H9 (cell line): ENCODE measurements around the gene OR2S2. TPM values are rescaled to one million over a fixed set of nuclear protein-coding genes. Genes with fewer than 3 reads are reported as not detected.

Experiments
- DNase-seq: peaks from one replicate; pipeline ENCODE4 v3.0.0-alpha.2; 2017
- H2AFZ ChIP-seq: one replicate; pipeline ENCODE4 v1.6.1; 2013; ENCODE audit warnings: mild to moderate bottlenecking, low read length, control low read depth, moderate library complexity
- H2AK5ac ChIP-seq: 2 replicates; pipeline ENCODE4 v1.6.1; 2013; ENCODE audit warnings: low read length, control low read depth, mixed read lengths; ENCODE audit not compliant: insufficient read length
- H2BK120ac ChIP-seq: one replicate; pipeline ENCODE4 v1.6.1; 2013; ENCODE audit warnings: low read depth, mild to moderate bottlenecking, low read length, control low read depth, inconsistent platforms; ENCODE audit not compliant: poor library complexity, severe bottlenecking
- H2BK12ac ChIP-seq: 2 replicates; pipeline ENCODE4 v1.6.1; 2013; ENCODE audit warnings: low read length, control low read depth, mixed read lengths, low read depth; ENCODE audit not compliant: insufficient read length
- H2BK15ac ChIP-seq: 2 replicates; pipeline ENCODE4 v1.6.1; 2013; ENCODE audit warnings: low read depth, low read length, control low read depth
- H2BK20ac ChIP-seq: one replicate; pipeline ENCODE4 v1.6.1; 2013; ENCODE audit warnings: low read depth, mild to moderate bottlenecking, low read length, control low read depth, inconsistent platforms; ENCODE audit not compliant: poor library complexity, severe bottlenecking
- H2BK5ac ChIP-seq: 2 replicates; pipeline ENCODE4 v1.6.1; 2013; ENCODE audit warnings: low read length, control low read depth, mixed read lengths; ENCODE audit not compliant: insufficient read length
- H3K14ac ChIP-seq: 2 replicates; pipeline ENCODE4 v1.6.1; 2013; ENCODE audit warnings: low read length, control low read depth; ENCODE audit not compliant: insufficient read depth
- H3K18ac ChIP-seq: 2 replicates; pipeline ENCODE4 v1.6.1; 2013; ENCODE audit warnings: low read depth, mild to moderate bottlenecking, mixed read lengths, low read length, control low read depth; ENCODE audit not compliant: insufficient read length
- H3K23ac ChIP-seq: 2 replicates; pipeline ENCODE4 v1.6.1; 2013; ENCODE audit warnings: low read length, control low read depth, mixed read lengths, low read depth; ENCODE audit not compliant: insufficient read length
- H3K23me2 ChIP-seq: 2 replicates; pipeline ENCODE4 v1.6.1; 2013; ENCODE audit warnings: low read depth, mild to moderate bottlenecking, mixed read lengths, low read length, control low read depth; ENCODE audit not compliant: insufficient read length, poor library complexity, severe bottlenecking
- H3K27ac ChIP-seq: 2 replicates; pipeline ENCODE4 v1.5.1; 2013; ENCODE audit warnings: low read length, control low read depth, mixed read lengths, low read depth; ENCODE audit not compliant: insufficient read length
- H3K27me3 ChIP-seq: 2 replicates; pipeline ENCODE4 v1.6.1; 2013; ENCODE audit warnings: low read length, control low read depth, inconsistent platforms; ENCODE audit not compliant: insufficient read depth
- H3K4ac ChIP-seq: 2 replicates; pipeline ENCODE4 v1.6.1; 2013; ENCODE audit warnings: low read depth, mild to moderate bottlenecking, control low read depth, inconsistent platforms, low read length, moderate library complexity
- H3K4me1 ChIP-seq: 2 replicates; pipeline ENCODE4 v1.6.1; 2013; ENCODE audit warnings: low read length, control low read depth, inconsistent platforms; ENCODE audit not compliant: insufficient read depth
- H3K4me2 ChIP-seq: 2 replicates; pipeline ENCODE4 v1.6.1; 2013; ENCODE audit warnings: low read length, control low read depth, mixed read lengths; ENCODE audit not compliant: insufficient read length, insufficient read depth
- H3K56ac ChIP-seq: 2 replicates; pipeline ENCODE4 v1.6.1; 2013; ENCODE audit warnings: low read depth, mild to moderate bottlenecking, mixed read lengths, low read length, control low read depth; ENCODE audit not compliant: insufficient read length
- H3K79me1 ChIP-seq: 2 replicates; pipeline ENCODE4 v1.6.1; 2013; ENCODE audit warnings: low read depth, mild to moderate bottlenecking, moderate library complexity, low read length, control low read depth, inconsistent platforms; ENCODE audit not compliant: insufficient read depth, poor library complexity, severe bottlenecking
- H3K79me2 ChIP-seq: 2 replicates; pipeline ENCODE4 v1.6.1; 2013; ENCODE audit warnings: low read length, control low read depth, inconsistent platforms; ENCODE audit not compliant: insufficient read depth
- H3K9ac ChIP-seq: 2 replicates; pipeline ENCODE4 v1.6.1; 2013; ENCODE audit warnings: low read length, control low read depth, mixed read lengths; ENCODE audit not compliant: insufficient read length; ENCODE audit errors: extremely low read depth
- H3K9me3 ChIP-seq: one replicate; pipeline ENCODE4 v1.6.1; 2013; ENCODE audit warnings: low read depth, low read length, inconsistent platforms; ENCODE audit not compliant: control insufficient read depth
- H3T11ph ChIP-seq: one replicate; pipeline ENCODE4 v1.6.1; 2013; ENCODE audit warnings: mild to moderate bottlenecking, low read length, control low read depth, inconsistent platforms
- H4K20me1 ChIP-seq: one replicate; pipeline ENCODE4 v1.6.1; 2013; ENCODE audit not compliant: control insufficient read depth, insufficient read length, insufficient read depth
- H4K5ac ChIP-seq: 2 replicates; pipeline ENCODE4 v1.6.1; 2013; ENCODE audit warnings: low read depth, mild to moderate bottlenecking, mixed read lengths, low read length, control low read depth; ENCODE audit not compliant: insufficient read length
- H4K8ac ChIP-seq: replicated peaks from 2 replicates; pipeline ENCODE4 v1.6.1; 2013; ENCODE audit warnings: low read length, control low read depth, mixed read lengths, low read depth; ENCODE audit not compliant: insufficient read length
- H4K91ac ChIP-seq: 2 replicates; pipeline ENCODE4 v1.6.1; 2013; ENCODE audit warnings: low read depth, mild to moderate bottlenecking, moderate library complexity, mixed read lengths, low read length, control low read depth; ENCODE audit not compliant: insufficient read length
- H3K27ac Mint-ChIP-seq, 3 experiments: 2 replicates in 2 of 3; 3 replicates in 1 of 3; pipeline ENCODE4 v1.8.0; 2020 to 2021; ENCODE audit warnings: mixed read lengths in 3 of 3, mild to moderate bottlenecking in 1 of 3, moderate library complexity in 1 of 3
- H3K27me3 Mint-ChIP-seq: 2 replicates; pipeline ENCODE4 v1.8.0; 2021; ENCODE audit warnings: low read depth, mild to moderate bottlenecking, moderate library complexity, mixed read lengths
- H3K36me3 Mint-ChIP-seq, 3 experiments: 2 replicates in 2 of 3; 3 replicates in 1 of 3; pipeline ENCODE4 v1.8.0; 2020 to 2021; ENCODE audit warnings: low read depth in 3 of 3, mixed read lengths in 3 of 3; ENCODE audit not compliant: insufficient read depth in 1 of 3
- H3K4me1 Mint-ChIP-seq, 2 experiments: 2 replicates each; pipeline ENCODE4 v1.8.0; 2020; ENCODE audit warnings: mixed read lengths in 2 of 2
- H3K4me3 Mint-ChIP-seq, 2 experiments: 2 replicates in 1 of 2; 3 replicates in 1 of 2; pipeline ENCODE4 v1.8.0; 2020 to 2021; ENCODE audit warnings: mild to moderate bottlenecking in 2 of 2, mixed read lengths in 2 of 2, moderate library complexity in 1 of 2
- H3K9me3 Mint-ChIP-seq, 2 experiments: 2 replicates in 1 of 2; 3 replicates in 1 of 2; pipeline ENCODE4 v1.8.0; 2020; ENCODE audit warnings: mild to moderate bottlenecking in 2 of 2, mixed read lengths in 2 of 2, moderate library complexity in 1 of 2
- CTCF ChIP-seq: fragments of 200-600 bp; sonication (generic); conservative IDR thresholded peaks from 3 replicates; pipeline ENCODE4 v1.8.0; 2021; ENCODE audit warnings: antibody characterized with exemption, mild to moderate bottlenecking
- total RNA-seq: library from RNA; stranded (reverse); gene quantifications from 2 replicates; pipeline ENCODE4 v1.2.1, GENCODE V29; 2021

Gene OR2S2
- total RNA-seq, 1 experiment from 2014 or later = not detected

- Histone ChIP-seq H3K79me2 (no peaks in the 10 kb centered on the region), H2BK12ac (no peak overlapping the region), H3K4ac (no peak overlapping the region), H4K8ac (no peak overlapping the region), H4K20me1 (no peaks in the 10 kb centered on the region), H3T11ph (no peak overlapping the region), H3K56ac (no peak overlapping the region), H3K18ac (no peak overlapping the region), H3K23ac (no peak overlapping the region), H2BK5ac (no peak overlapping the region), H2AFZ (no peak overlapping the region), H4K5ac (no peak overlapping the region), H3K9ac (no peak overlapping the region), H3K9me3 (no peaks in the 10 kb centered on the region), H3K79me1 (no peaks in the 10 kb centered on the region), H2BK15ac (no peak overlapping the region), H3K4me2 (no peak overlapping the region), H3K23me2 (no peaks in the 10 kb centered on the region), H2BK120ac (no peak overlapping the region), H3K14ac (no peak overlapping the region), H4K91ac (no peak overlapping the region), H3K27ac (no peak overlapping the region), H2AK5ac (no peak overlapping the region), H3K27me3 (no peaks in the 10 kb centered on the region), H3K4me1 (no peaks in the 10 kb centered on the region), H2BK20ac (no peak overlapping the region)
- Mint-ChIP-seq H3K4me3 (no peak overlapping the region), H3K27me3 (peaks cover 12% of the 10 kb centered on the region), H3K9me3 (no peaks in the 10 kb centered on the region), H3K36me3 (no peaks in the 10 kb centered on the region), H3K27ac (no peak overlapping the region), H3K4me1 (no peaks in the 10 kb centered on the region; a peak in 1 of 4 replicates)
- TF ChIP-seq CTCF = no peak
- DNase-seq = no peak
Observed at GRCh38 chr9:35930521-35930920, 27.4 kb downstream of the OR2S2 start.
